Globus pallidus (tissue), 1 donor: ENCODE results near the gene GHRH.

Experiments used
- DNase-seq: peaks from one replicate; pipeline ENCODE4 v3.0.0-alpha.2; 2015; ENCODE audit warnings: low spot score

Gene GHRH

DNA sequence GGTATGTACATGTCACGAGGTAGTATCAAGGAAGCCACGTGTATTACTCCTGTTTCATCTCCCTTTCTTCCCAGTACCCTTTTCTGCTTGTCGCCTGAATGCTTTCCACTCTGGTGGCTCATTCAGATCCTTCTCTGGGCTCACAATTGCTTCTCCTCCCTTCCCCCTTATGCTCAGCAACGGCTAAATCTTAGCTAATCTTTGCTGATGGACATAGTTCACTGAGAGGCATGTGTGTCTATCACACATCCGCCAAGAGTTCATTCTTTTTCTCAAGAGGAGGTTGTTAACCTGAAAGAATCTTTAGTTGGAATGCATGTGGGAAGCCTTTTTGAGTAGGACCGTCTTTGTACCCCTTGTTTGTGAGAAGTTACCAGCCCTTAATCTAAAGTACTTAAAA, 56.5 kb downstream of the GHRH start:
- DNase-seq = no peak

DNA sequence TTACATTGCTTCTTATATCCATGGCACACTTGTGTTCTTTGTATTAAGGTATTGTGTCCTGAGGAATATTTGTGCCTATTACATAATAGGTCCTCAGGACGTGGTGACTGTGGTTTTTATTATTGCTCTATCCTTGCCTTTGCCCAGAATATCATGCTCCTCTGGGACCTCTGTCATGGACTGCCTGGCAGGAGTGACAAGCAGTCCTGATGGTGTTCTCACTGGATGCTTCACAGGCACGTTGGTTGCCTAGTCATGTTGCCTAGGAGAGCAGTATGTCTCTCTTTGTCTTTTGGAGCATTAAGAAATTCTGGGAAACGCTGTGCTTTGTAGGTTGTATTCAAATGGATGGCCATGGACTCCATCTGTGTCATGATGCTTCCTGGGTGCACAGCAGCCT, 57.6 kb downstream of the GHRH start:
- DNase-seq = no peak

DNA sequence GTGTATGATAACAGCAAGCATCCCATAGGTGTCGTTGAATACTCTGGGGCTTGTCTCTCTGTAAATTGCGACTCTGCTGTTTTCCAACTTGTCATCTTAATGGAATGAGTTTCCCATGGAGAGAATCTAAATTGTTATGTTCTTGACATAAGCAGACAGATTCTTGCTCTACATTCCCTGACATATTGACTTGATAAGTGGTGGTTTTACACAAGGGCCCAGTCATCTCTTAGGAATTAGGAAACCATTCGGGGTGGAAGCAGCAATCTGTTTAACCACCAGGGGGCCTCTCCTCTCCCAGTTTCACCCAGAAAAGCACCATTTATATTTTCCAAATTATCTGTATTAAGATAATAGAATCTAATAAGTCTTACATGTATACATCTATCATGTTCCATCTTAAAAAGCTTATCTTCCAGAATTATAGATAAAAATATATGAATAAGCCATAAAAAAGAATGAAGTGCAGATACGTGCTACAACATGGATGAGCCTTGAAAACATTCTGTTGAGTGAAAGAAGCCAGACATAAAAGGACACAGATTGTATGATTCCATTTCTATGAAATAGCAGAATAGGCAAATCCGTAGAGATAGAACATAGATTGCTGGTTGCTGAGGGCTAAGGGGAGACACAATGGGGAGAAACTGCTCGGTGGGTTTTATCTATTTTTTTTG, 59.2 kb downstream of the GHRH start:
- peak; percentile 34 for DNase-seq

DNA sequence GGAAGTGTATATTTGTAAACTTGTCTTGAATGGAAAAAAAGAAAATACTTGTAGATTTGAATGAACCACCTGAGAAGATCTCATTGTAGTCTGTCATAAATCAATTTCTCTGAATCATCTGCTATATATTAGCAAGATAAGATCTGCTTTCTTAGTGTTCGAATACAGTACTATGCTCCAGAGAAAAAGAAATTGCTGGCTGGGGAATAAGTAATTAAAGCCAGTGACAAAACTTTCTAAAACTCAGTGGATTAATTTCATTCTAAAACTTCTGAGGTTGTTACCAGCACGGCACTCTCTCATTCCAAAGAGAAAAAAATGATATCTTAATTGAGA, 59.8 kb downstream of the GHRH start:
- DNase-seq = no peak
